ENCODE measurements around the gene BRAF.
"Not testable (repeated sequence)": the region's sequence is repeated elsewhere in the genome, so short reads cannot be mapped to it uniquely, and the experiment has no call there.

BRAF gene

DNA sequence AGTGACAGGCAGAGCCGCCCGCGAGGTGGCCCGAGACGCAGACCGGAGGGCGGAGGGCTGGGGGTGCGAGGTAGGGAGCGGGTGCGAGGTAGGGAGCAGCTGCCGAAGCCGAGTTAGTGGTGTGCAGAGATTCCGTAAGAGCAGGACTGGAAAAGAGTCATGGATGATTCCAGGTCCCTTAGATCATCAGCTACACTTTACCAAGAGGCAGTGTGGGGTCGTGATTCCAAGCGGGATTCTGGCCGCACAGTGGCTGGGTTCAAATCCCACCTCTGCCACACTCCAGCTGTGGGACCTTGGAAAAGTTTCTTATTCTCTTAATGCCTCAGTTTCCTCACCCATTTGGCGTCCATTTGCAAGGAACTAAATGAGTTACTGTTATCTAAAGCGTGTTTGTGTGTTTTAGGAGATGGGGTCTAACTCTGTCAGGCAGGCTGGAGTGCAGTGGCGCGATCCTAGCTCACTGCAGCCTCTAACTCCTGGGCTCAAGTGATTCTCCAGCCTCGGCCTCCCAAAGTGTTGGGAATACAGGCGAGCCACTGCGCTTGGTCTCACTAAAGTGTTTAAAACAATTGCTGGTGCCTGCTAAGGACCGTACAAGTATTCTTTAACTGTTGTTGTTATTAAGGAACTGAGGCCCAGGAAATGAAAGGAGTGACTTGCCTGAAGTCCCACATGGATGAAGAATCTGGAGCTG is 227.1 kb downstream of the BRAF start:
- no peak for DNase-seq

DNA sequence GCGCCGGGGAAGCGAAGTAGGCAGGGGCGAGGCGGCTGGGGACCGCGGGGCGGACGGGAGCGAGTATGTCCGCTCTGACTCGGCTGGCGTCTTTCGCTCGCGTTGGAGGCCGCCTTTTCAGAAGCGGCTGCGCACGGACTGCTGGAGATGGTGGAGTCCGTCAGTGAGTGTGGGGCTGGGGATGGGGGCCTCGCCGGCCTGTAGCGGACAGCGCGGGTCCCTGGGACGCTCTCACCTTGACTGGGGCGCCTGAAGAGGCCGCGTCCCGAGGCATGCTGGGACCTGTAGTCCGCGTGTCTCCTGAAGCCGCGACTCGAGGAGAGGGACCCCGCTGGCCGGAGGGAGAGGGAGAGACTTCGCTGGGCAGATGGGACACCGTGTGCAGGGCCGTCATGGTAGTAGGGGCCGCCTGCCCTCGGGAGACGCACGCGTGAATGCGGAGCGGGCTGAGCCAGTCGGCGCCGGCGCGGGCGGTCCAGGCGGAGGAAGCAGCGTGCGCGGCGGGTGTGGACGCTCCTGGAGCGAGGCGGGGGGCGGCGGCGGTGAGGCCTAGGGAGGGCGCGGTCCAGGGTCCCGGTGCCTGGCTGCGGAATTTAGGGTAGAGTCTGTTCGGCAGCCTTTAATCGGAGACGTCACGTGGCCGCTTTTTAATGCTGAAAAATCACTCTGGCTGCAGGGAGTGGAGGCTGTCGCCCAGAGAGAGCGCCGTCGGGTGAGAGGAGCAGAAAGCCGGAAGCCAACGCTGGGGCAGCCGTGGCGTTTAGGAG is 227.9 kb downstream of the BRAF start, which contains the start of gene NDUFB2:
NDUFB2 (plus strand) TSS at position 29 of the 767 bp plus-strand sequence; CDS start at position 66, 37 bp downstream.
- peak; percentile 85 for DNase-seq

DNA sequence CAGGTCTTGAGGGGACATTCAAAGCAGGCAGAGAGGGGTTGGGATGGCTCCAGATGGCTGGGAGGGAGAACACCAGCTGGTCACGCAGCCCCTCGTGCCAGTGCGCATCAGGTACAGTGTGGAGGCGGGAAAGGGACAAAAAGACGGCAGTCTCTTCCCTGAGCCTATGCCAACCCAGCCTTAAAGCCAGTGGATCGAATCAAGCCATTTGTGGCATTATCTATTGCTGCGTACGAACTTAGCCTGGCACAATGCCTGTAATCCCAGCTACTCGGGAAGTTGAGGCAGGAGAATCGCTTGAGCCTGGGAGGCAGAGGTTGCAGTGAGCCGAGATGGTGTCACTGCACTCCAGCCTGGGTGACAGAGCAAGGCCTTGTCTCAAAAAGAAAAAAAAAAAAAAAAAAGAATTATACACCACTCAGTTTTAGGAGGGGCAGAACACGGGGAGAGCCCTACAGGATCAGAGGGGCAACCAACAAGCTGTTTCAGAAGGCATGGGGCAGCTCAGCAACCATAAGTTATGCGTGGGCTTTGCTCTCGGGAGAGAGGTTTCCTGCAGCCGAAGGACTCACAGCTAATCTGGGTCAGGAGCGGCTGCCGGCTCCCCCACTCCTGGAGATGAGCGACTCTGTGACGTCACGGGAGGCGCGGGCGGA is 228.6 kb downstream of the BRAF start:
- peak; percentile 90 for DNase-seq

DNA sequence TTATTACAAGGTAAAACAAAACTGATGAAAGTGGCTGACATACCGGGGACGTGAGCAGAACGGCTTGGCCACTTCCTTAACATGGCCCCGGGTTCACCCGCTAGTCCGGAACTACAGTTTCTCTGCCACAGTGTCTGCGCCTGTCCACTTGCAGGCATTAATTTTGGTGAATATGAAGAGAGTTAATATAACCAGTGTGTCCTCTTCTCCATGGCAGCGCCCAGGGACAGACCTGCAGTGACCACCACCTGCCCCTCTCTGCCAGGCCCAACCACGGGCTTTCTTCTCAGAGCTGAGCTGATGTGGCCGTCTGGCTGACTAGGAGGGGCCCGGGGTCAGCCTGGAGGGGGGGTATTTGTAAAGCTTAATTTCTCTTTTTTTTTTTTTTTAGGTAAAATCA is 229.3 kb downstream of the BRAF start:
- no peak for DNase-seq

DNA sequence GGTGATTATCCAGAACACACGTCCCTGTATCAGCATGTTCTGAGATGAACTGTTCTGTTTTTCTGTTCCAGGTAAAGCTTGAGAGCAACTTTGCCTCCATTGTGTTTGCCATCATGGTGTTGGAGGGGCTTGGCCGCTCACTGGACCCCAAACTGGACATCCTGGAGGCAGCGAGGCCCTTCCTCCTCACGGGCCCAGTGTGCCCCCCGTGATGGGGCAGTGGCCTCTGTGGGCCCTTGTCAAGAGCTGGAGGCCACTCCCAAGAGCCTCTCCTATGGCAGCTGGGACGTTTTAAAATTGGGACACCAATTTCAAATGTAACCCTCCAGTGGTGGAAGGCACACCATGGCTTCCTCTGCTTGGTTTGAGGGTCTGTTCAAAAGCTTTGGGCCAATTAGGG is 230.1 kb downstream of the BRAF start:
- DNase-seq: no peak

DNA sequence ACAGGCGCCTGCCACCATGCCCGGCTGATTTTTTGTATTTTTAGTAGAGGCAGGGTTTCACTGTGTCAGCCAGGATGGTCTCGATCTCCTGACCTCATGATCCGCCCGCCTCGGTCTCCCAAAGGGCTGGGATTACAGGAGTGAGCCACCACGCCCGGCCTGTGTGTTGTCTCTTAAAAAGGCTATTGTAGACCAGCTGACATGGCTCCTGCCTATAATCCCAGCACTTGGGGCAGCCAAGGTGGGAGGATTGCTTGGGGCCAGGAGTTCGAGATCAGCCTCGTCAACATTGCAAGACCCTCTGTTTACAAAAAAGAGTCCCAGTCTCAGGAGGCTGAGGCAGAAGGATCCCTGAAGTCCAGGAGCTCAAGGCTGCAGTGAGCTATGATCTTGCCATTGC is 230.9 kb downstream of the BRAF start:
- DNase-seq: not testable (repeated sequence)

DNA sequence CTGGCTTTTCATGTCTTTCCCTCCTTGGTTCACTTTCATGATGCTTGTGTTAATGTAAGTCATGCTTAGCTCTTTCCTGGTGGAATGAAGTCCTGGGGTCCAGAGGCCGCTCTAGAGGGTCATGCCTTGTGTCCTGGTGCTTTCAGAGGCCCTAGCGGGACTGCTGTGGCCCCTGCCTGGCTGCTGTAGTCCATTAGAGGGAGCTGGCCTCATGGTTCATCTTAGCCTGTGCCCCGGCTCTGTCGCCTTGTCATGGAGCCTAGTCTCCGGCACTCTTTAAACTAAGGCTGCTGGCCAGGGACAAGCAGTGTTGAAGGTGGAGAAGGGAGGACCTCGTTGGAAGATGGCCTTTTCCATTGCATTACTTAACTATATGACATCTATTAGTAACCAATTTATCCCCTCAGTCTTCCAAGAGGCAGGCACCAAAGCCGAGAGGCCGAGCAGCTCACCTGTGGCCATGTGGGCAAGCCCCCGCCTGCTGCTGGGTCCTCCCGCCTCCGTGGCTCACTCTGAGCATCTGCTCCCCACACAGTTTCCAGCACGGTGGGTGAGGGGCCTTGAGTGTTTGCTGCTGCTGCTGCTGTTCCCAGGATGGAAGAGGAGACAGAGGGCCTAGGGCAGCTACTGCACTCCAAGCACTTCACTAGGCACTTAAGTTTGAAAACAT is 233.2 kb downstream of the BRAF start:
- no peak for DNase-seq

DNA sequence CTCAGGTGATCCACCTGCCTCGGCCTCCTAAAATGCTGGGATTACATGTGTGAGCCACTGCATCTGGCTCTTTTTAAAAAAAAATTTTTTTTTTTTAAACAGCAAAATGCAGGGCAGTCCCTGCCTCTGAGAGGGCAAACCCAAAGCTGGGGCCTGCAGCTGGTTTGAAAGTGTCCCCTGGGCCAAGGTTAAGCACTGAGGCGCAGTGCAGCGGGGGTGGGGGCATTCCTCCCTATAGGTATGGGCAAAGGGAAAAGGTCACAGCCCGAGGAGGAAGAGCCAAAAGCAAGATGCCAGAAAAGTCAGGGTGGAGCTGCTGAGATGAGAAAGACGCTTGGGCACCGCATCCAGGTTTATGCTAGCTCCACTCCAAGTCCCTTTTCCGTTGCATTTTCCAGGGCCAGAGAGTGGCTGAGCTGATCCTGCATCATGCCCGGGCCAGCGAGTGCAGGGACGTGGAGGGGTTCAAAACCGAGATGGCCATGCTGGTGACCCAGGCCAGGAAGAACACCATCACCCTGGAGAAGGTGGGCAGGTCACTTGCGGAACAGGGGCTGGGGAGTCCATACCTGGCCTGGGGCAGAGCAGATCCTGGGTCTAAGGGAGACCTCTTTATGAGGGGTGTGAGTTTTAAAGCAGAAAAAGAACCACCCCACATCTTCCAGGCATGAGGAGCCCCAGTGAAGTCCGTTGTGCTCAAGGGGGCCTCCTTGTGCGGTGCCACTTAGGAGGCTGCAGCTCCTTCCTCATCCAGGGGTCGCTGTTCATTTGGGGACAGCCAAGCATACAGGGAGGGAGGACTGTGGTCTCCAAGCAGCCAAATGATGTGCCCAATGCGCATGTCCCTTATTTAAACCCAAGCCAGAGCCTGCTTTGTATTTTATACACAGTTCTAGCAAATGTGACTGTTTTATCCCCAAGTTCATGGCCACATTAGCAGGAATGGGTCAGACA is 235.3 kb downstream of the BRAF start:
- DNase-seq: no peak

DNA sequence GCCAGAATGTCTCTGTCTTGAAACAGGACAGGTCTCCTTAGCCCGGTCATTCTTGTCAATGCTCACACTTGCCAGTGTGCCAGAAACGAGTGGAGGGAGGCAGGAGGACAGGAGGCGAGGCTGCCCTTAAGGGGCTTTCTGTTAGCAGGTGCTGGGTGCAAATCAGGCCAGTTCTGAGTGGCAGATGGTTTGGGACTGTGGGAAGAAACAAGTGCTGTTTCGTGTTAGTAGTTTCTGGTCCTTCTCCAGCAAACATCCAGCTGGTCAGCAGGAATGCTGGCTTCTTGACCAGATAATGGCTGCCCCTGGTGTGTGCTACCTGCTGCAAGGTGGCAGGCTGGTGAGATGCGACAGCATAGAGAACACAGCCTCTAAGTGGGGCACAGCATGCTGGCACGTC is 236.4 kb downstream of the BRAF start:
- DNase-seq: no peak

DNA sequence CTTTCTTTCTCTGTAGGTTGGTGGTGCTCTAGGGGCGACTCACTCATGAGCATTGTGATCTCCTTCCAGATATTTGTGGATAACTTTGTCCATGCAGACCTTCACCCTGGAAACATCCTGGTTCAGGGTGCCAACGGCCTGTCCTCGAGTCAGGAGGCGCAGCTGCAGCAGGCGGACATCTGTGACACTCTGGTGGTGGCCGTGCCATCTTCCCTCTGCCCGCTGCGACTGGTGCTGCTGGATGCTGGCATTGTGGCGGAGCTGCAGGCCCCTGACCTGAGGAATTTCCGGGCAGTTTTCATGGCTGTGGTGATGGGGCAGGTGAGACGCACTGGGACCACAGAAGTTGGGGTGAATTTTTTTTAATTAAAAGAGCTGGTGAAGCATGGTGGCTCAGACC is 237.8 kb downstream of the BRAF start:
- DNase-seq: no peak

DNA sequence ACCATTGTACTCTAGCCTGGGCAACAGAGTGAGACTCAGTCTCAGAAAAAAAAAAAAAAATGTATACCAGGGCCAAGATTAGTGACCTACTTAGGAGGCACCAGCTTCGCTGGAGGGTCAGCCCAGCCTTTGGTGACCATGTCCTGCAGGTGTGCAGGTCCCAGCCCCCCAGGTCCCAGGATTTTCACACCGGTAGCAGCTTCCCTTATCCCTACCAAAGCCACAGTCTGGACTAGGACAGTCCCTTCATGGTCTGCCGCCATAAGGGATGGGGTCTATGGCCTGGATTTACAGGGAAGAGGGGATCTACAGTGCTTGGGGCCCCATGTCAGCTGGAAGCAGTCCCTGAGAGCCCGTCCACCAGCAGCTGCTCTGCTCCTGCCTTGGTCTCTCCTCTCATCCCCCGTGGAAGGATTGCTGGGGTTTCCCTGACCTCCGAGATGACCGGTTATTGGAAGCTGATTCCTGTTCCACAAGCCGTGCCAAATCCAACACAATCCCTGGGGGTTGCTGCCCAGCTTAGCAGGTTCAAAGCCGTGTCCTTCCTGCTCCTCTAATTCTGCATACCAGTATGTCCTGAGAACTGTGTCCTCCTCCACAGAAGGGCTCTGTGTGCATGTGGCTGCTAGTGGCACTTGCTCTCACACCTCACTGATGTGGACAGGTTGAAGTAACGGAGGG is 239.2 kb downstream of the BRAF start:
- DNase-seq: no peak

DNA sequence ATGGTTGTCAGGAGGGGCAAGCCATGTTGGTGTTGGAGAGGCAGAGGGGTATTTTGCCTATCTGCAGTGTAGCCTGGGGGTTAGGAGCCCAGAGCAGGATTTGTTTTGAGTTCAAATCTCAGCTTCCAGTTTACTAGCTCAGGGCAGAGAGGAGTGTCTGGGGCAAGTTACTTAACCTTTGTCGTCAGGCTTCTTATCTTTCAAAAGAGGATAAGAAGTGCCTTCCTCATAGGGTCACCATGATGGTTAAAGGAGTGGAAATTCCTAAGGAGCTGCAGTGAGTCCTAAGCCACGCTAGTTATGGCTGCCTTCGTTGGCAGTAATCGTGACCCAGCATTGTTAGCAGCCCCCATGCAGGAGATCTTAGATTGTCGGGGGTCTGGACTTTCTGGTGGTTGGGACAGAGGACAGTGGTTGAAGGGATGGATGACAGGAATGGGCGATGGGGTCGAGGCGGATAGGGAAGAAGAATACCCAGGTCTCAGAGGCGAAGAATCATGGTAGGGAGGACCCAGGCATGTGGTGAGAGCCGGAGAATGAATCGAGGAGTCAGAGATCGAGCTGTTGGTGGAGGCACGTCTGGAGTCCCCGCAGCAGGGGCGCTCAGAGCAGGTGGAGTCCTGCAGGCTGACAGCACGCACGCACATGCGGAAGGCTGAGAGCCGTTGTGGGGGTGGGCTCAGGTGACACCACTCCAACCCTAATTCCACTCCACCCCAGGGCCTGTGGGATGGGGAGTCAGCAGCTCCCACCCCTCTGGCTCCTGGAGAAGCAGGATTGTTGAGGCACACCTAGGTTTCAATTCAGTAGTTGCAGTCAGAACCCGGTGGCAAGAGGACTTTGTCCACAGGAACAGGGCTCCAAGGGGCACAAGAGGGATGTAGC is 240.4 kb downstream of the BRAF start:
- DNase-seq: no peak

DNA sequence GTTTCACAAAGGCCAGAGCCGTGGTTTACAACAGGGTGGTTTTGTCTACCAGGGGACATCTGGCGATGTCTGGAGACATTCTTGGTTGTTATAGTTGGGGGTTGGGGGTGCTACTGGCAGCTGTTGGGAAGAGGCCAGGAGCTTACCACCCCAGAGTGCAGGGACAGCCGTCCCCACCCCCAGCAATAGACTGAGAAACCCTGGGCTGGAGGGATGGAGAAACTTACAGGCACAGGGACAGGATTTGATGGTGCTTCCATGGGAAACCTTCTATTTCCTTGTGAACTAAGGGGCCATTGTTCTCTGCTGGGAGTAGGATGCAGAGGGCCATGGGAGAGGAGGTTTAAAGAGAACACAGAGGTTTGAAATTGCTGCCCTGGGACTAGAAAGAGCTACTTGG is 241.1 kb downstream of the BRAF start:
- DNase-seq: no peak

DNA sequence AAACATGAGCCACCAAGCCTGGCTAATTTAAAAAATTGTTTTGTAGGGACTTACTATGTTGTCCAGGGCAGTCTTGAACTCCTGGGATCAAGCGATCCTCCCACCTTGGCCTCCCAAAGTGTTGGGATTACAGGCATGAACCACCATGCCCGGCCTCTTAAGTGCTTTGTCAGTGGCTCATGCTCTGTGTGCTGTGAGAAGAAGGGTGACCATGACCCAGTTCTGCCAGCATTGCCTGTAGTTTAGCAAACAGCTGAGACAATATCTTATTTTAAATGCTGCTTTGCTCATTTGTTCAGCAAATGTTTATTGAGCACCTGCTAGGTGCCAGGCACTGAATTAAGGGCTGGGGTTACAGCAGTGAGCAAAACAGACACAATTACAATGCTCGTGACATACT is 243.0 kb downstream of the BRAF start:
- no peak for DNase-seq

DNA sequence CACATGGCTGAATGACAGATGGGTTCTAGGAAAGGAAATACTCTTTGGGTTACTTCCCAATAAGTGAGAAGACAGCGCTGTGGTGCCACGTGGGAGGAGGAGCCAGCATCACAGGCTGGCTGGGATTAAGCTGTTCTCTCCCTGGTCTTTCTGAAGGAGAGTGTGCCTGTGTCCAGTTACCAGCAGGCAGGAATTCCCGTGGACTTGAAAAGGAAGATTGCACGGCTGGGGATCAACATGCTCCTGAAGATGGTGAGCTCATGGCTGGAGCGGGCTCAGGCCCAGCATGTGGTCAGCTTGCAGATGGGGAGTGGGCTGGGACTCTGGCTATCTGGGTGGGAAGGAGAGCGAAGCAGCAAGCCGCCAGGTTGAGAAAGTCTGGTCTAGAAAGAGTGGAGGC is 243.8 kb downstream of the BRAF start:
- no peak for DNase-seq

DNA sequence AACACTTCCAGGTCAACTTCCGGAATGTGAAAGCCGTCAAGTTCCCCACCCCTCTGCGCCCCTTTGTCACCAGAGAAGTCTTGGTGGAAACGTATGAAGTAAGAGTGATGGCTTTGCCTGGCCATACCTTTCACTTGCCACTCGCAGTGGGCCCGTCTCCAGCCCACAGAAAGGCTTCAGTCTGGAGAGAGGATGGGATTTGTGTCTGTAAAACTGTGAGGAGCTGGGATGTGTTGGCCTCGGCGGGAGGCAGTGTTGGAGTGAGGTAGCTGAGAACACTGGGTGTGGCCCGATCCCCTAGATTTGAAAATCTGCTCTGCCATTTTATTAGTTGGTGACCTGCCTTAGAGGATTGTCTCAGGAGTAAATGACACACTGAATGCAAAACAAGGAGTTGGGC is 245.5 kb downstream of the BRAF start:
- no peak for DNase-seq

DNA sequence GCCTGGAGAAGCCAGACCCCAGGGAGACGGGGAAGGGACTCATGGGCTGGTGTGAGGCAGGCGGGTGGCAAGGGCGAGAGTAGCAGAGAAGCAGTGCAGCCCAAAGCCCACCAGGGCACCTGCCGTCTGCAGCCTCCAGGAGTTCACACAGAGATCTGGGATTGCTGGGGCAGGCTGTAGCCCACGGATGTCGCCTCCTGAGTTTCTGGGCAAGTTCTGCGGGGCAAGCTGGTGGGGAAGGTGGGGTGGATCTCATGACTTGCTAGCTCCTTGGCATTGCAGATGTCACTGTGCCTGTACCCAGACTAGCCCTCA is 246.0 kb downstream of the BRAF start:
- no peak for DNase-seq

DNA sequence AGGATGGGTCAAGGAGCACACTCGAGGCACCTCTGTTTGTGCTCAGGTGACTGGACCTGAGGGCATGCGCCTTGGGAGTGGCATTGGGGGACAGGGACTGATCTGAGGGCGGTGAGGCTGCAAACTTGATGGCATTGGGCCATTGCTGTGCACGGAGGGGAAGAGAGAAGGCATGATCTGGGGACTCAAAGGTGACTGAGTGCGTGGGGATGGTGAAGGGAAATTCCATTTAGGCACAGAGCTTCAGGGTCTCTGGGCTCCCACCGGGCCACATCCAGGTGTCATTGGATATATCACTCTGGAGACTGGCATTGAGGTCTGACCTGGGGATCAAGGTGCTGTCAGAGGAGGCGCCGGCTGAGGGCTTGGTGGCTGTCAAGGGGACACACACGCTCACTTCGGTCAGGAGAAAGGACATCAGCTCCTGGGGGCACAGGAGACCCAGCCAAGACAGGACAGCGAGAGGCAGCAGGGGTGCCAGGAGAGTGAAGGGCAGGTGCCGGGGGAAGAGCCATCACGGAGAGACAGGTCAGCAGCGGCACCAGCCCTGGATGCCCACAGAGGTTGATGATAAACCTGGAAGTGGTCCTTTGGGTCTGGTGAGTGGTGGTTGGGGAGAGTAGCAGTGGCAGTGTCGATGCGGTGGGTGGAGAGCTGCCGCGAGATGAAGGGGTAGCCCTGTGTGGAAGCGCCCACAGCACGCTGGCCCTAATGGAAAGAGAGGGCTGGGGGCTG is 246.5 kb downstream of the BRAF start:
- DNase-seq: no peak

DNA sequence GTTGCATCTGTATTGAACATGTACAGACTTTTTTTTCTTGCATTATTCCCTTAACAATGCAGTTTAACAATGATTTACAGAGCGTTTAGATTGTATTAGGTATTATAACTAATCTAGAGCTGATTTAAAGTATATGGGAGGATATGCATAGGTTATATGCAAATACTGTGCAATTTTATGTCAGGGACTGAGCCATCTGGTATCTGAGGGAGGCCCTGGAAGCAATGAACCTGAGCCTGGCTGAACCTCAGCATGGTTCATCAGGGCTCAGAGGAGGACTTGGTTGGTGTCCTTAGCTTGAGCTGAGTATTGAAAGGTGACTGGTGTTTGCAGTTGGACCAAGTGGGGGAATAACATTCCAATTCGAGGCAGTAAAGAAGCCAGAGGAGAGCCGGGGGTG is 247.2 kb downstream of the BRAF start:
- no peak for DNase-seq

DNA sequence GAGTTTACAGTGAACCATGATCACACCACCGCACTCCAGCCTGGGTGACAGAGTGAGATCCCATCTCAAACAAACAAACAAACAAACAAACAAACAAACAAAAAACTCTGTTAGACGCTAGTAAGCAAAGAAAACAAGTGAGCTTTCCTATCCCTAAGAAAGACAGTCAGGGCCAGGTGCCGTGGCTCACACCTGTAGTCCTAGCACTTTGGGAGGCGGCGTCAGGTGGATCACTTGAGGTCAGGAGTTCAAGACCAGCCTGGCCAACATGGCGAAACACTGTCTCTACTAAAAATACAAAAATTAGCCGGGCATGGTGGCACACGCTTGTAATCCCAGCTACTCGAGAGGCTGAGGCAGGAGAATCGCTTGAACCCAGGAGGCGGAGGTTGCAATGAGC is 247.8 kb downstream of the BRAF start:
- DNase-seq: not testable (repeated sequence)

Data from DMS79 (cell line).